GM18526 (cell line): ENCODE data around the gene ANKS6.

Experiments used
- POLR2A ChIP-seq: IDR thresholded peaks from 3 replicates; pipeline ENCODE4 v1.6.1; 2011; ENCODE audit not compliant: insufficient read length; ENCODE audit errors: extremely low read depth

The ANKS6 gene

GRCh38 chr9:98805506-98806272 is 9.3 kb upstream of the ANKS6 start:
- TF ChIP-seq POLR2A, result no peak

GRCh38 chr9:98804083-98804482 is 7.7 kb upstream of the ANKS6 start:
- TF ChIP-seq POLR2A, result no peak

- TF ChIP-seq POLR2A, result no peak
Observed at GRCh38 chr9:98801969-98802371, 5.6 kb upstream of the ANKS6 start.

GRCh38 chr9:98801561-98801960 is 5.2 kb upstream of the ANKS6 start:
- TF ChIP-seq POLR2A, result no peak

GRCh38 chr9:98798254-98798653 is 1.9 kb upstream of the ANKS6 start:
- TF ChIP-seq POLR2A, result no peak

GRCh38 chr9:98797491-98797890 is 1.1 kb upstream of the ANKS6 start:
- no peak for TF ChIP-seq POLR2A

GRCh38 chr9:98795970-98796363 is 388 bp downstream of the ANKS6 start:
- TF ChIP-seq POLR2A, result no peak

- no peak for TF ChIP-seq POLR2A
Observed at GRCh38 chr9:98795295-98795955, 930 bp downstream of the ANKS6 start.

GRCh38 chr9:98794802-98795201 is 1.6 kb downstream of the ANKS6 start:
- no peak for TF ChIP-seq POLR2A

- no peak for TF ChIP-seq POLR2A
Observed at GRCh38 chr9:98793031-98793430, 3.3 kb downstream of the ANKS6 start.

GRCh38 chr9:98791608-98792490 is 4.5 kb downstream of the ANKS6 start:
- no peak for TF ChIP-seq POLR2A

GRCh38 chr9:98790842-98791607 is 5.3 kb downstream of the ANKS6 start:
- TF ChIP-seq POLR2A, result no peak

GRCh38 chr9:98790134-98790841 is 6.1 kb downstream of the ANKS6 start:
- no peak for TF ChIP-seq POLR2A

- no peak for TF ChIP-seq POLR2A
Observed at GRCh38 chr9:98789483-98790133, 6.7 kb downstream of the ANKS6 start.
